Activated T-cell treated with anti-CD3 and anti-CD28 coated beads for 48 hours (primary cell): ENCODE results near the gene KLF4.
"Not testable (repeated sequence)": the region's sequence is repeated elsewhere in the genome, so short reads cannot be mapped to it uniquely, and the experiment has no call there.

Experiments
- DNase-seq: peaks from one replicate; pipeline ENCODE4 v3.0.0-alpha.2; 2020; ENCODE audit warnings: low read depth

Gene KLF4

GRCh38 chr9:107489687-107490605 is at the start of gene KLF4:
Gene KLF4 (minus strand): TSS chr9:107489769. CDS start chr9:107489172, 597 bp downstream.
- peak; percentile 69 for DNase-seq

DNA sequence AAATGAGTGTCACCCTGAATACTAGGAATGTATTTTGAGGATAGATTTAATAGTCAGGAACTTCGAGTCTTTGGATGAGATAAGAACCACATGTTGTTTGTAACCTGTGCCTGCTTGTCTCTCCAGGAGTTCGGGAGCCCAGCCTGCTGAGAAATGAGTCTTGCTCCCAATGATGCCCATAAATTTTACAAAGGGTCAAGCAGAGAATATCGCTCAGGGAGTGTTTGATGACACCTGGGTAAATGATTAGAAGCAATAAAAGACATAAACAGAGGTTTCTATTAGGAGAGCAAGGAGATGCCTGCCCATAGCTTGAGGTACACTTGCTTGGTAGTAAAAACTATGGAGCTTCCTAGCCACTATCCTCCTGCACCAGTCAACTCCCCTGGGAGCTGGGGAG is 46.9 kb upstream of the KLF4 start:
- no peak for DNase-seq

DNA sequence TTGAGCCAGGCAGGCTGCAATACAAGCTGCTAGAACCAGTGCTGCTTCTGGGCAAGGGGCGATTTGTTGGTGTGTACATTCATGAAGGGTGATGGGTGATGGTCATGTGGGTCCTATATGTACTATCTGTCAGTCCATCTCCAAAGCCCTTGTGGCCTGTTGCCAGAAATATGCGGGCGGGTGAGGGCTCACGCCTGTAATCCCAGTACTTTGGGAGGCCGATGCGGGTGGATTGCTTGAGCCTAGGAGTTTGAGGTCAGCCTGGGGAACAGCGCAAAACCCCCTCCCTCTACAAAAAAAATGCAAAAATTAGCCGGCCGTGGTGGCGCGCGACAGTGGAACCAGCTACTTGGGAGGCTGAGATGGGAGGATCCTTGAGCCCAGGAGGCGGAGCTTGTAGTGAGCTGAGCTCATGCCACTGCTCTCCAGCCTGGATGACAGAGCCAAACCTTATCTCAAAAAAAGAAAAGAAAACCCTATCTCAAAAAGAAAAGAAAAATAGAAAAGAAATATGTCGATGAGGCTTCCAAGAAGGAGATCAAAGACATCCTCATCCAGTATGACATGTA is 45.0 kb upstream of the KLF4 start:
- no peak for DNase-seq

GRCh38 chr9:107530679-107531078 is 41.1 kb upstream of the KLF4 start:
- no peak for DNase-seq

DNA sequence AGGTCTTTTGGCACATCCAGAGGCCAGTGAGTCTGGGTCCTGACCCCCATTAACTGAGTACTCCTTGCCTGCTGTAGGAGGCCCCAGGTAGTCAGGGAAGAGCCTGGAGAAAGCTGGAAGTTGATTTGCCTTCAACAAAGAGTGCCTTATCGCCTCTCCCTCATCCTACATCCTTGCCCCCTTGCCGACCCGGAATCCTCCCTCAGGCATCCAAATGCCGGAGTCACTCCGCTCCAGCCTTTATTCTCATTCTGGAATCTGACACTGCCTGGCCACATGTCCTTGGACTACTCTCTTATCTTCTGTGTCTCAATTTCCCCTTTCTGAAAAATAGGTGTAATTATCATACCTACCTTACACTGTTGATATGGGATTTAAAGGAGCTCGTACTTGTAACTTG is 39.1 kb upstream of the KLF4 start:
- no peak for DNase-seq

DNA sequence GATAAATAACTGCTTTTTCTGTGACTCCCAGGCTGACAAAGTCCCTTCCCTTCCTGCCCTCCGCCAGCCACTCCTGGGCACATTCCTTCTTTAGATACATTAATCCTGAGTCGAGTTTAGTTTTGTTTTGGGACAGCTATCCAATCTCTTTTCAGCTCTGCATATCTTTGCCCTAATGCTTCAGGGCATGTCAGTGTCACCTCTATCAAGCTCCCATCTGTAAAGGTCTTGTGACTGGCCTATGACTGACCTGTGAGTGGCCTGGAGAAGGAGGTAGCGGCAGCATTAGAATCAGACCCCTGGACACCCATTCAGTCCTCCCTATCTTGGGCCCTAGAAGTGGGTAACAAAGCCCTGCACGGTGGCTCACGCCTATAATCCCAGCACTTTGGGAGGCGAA is 34.0 kb upstream of the KLF4 start:
- no peak for DNase-seq

- no peak for DNase-seq
Observed at GRCh38 chr9:107520186-107520585, 30.6 kb upstream of the KLF4 start.

DNA sequence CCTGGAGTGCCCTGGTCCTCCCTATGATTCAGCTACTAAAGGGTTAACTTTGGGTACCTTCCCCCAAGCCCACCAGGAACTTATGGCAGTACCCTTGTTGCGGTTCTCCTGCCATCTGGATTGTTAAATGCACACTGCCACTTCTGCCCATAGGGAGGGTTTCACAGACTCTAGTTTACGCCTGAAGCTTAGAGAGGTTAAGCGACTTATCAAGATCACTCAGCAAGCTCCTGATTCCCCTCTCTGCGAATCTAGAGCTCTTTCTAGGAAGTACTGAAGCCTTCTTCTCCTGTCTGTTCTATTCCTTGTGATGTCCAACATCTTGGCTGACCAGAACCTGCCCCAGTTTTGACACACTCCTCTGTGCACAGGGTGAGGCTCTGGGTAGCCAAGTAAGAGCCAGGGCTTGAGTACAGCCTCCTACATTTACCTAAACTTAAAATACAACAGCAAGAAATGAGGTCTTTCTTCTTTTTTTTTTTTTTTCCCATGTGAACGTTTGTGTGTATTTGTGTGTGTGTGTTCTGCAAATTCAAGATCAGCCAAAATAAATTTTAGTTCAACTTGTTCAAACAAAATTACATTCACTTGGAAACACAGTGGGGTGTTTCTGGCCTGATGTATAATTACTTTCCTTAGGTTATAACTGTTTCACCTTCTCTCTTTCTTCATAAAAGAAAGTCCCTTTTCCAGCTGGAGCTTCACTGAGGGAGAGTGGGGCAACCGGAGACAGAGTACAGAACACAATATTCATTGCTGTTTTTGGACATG is 28.7 kb upstream of the KLF4 start:
- no peak for DNase-seq

- no peak for DNase-seq
Observed at GRCh38 chr9:107513464-107514100, 24.0 kb upstream of the KLF4 start.

- no peak for DNase-seq
Observed at GRCh38 chr9:107504585-107505455, 15.3 kb upstream of the KLF4 start.

DNA sequence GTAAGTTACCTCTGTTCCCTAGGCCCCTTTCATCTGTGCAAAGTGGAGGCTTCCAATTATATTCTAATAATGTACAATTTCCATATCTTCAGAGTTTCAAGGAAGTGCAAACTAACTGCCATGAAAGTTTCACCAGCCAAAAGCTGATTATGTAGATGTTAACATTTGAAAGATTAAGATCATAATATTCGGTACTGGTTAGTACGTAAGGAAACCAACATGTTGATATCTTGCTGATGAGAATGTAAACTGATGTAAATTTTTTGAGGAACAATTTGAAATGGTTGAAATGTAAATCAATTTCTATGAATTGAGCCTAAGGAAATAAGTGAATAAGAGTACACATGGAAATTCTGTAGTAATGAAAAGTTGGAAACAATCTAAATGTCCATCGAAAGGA is 12.9 kb upstream of the KLF4 start:
- DNase-seq: no peak

- not testable (repeated sequence) for DNase-seq
Observed at GRCh38 chr9:107500421-107501200, 11.0 kb upstream of the KLF4 start.

- DNase-seq: no peak
Observed at GRCh38 chr9:107496976-107497375, 7.4 kb upstream of the KLF4 start.

DNA sequence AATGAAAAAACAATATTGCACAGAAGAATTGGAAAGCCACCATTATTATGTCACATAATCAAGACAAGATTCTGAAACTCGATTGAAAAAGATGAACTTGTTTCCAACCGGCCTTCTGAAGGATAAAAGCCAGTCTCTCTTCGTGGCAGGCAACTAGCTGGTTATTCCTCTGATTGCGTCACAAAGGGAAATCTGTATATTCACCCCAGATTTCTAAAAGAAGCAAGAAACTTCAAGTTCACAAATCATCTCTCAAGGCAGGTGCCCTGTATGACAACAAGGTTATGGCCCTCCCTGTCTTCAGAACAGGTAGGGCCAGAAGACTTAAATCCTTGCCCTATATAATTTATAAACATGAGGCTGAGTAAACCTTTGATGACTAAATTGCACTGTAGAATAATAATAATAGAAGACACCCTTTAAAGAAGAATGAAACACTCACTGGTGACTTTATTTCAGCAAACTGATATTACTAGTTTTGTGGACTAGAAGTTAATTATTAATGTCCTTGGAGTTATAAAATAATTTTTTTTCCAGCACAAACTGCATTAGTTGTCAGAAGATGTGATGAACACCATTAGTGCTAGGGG is 2.9 kb upstream of the KLF4 start:
- DNase-seq: no peak

- DNase-seq: no peak
Observed at GRCh38 chr9:107491081-107492053, 1.8 kb upstream of the KLF4 start.

DNA sequence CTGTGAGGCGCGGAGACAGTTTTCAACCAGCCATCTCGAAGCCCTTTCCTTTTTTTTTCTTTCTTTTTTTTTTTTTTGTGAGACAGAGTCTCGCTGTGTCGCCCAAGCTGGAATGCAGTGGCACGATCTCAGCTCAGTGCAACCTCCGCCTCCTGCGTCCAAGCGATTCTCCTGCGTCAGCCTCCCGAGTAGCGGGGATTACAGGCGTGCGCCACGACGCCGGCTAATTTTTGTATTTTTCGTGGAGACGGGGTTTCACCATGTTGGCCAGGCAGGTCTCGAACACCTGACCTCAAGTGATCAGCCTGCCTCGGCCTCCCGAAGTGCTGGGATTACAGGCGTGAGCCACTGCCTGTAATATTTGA is 1.0 kb upstream of the KLF4 start:
- DNase-seq: not testable (repeated sequence)

- DNase-seq: no peak
Observed at GRCh38 chr9:107489144-107489673, 360 bp downstream of the KLF4 start.

- DNase-seq: no peak
Observed at GRCh38 chr9:107488375-107489143, 1.0 kb downstream of the KLF4 start.
